GM21576 (cell line): ENCODE data around the gene SEMA3B.
A peak's percentile ranks its signal among the peaks of the same experiment; 100 is the strongest.
"Not testable (repeated sequence)": the region's sequence is repeated elsewhere in the genome, so short reads cannot be mapped to it uniquely, and the experiment has no call there.

ENCODE experiments used
- ATAC-seq: cut with Tn5 transposase; IDR thresholded peaks from one replicate; pipeline ENCODE4 v1.9.1; 2021; ENCODE audit warnings: mild to moderate bottlenecking, moderate library complexity; ENCODE audit not compliant: unreplicated experiment

Gene SEMA3B

DNA sequence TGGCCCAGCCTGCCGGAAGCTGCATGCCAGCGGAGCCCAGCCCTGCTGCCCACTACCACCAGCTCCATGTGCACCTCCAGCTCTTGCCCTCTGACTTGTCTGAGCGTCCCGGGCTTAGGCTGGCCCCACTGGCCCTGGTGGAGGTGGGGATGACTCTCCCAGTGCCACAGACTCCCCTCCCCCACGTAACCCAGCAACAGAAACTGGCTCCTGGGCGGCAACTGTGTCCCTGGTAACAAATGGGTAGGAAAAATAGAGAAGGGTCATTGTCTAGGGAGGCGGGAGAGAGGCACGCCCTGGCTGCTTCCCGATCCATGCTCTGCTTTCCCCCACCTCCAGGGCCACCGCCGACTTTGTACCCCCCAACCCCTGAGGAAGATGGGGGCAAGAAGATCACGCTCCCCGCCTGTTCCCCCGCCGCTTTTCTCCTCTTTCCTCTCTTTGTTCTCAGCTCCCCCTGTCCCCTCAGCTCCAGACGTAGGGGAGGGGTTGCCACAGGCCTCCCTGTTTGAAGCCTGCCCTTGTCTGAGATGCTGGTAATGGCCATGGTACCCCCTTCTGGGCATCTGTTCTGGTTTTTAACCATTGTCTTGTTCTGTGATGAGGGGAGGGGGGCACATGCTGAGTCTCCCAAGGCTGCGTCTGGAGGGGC, 10.8 kb upstream of the SEMA3B start:
- no peak for ATAC-seq

DNA sequence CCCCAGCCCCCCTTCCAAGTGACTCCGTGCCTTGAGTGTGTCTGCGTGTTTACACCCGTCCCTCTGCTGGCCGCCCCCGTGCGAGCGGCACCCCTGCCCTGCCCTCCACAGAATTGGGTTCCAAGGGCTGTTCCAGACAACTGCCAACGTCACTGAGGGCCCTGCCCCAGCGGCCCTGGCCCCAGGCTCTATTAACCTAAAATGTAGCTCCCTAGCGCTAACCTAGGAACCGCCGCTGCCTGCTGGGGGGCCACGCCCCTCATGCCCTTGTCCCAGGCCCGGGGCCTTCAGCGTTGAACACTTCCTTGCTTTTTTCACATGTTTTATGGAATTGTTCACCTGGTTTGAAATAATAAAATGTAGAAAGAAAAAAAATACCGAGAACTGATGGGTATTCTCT, 10.0 kb upstream of the SEMA3B start:
- ATAC-seq: no peak

DNA sequence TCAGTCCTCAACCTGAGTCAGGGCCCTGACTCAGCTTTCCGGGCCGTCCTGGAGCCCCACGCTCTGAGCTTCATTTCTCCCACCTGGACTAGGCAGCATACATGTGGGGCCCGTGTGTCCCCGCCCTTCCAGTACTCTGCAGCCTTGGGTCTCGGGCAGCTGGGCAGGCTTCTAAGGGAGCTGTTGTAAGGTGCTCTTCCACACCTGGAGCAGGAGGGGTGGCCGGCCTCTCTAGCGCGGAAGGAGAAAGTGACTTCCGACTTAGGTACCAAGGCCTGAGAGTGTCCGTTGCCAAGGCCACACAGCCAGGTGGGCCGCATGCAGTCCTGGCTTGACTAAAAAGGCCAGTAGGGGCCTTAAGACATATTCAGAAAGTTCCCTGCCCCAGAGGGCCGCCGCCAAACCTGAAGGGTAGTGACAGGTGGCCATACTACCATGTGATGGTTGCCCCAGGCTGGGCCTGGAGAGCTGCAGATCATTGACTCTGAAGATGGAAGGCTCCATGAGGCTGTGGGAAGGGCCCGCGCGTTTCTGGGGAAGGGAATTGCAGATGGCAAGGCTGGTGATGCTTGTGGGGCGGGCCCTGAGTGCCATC, 9.4 kb upstream of the SEMA3B start:
- ATAC-seq: peak; percentile 24

DNA sequence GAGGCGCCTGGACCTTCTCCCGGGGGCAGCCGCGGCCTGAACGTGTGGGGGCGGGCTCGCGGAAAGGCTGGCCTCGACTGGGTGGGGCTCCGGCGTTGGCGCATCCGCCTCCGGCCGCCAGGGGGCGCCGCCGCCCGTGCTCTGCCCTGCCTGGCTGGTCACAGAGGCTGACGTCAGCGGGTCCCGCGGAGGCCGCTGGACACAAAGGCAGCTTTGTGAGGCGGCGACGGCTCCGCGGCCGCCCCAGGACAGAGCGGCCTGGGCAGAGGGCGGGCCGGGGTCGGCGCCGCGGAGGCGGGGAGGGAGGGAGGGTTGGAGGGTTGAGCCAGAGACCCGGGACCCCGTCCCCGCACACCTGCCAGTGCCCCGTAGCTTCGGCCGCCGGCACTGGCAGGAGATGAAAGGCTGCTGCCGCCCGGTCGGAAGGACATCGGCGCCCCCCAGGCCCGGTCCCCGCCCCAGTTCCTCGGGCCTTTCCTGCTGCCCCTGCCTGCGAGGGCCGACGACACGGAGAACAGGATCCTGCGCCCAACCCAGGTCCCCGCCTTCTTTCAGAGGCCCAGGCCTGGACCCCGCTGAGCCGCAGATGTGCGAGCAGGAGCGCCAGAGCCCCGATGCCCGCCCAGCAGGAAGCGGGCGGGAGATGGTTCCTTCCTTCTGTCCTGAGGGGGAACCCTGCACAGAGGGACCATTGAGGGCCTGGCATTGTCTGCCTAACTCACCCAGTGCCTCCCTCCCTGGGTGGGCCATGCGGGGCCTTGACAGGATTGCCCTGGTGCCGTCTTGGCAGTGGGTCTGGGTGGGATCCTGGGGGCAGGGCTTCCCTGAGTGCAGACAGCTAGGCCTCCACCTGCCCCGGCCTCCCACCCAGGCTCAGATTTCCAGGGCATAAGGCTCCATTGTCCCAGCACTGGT, 8.7 kb upstream of the SEMA3B start:
- ATAC-seq: peak; percentile 87

DNA sequence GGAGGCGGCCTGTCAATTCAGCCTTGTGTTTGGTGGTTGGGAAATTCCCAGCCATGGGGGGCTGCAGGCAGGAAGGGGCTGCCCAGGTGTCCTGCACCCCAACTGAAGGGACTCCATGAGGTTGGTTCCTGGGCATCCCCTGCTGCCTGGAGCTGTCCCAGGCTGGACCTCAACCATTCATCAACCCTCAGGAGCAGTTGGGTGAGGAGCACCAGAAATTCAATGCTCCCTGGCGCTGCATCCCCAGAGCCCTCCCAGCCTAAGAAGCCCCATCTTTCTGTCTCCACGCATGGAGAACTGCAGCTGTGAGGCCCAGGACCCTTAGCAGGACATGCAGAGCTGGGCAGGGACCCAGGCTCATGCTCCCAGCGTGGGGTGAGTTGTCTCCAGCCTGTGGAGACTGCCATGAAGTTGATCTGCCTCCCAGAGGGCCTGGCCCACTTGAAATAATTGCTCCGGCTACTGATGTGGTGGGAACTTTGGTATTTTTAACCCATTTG, 8.0 kb upstream of the SEMA3B start:
- no peak for ATAC-seq

DNA sequence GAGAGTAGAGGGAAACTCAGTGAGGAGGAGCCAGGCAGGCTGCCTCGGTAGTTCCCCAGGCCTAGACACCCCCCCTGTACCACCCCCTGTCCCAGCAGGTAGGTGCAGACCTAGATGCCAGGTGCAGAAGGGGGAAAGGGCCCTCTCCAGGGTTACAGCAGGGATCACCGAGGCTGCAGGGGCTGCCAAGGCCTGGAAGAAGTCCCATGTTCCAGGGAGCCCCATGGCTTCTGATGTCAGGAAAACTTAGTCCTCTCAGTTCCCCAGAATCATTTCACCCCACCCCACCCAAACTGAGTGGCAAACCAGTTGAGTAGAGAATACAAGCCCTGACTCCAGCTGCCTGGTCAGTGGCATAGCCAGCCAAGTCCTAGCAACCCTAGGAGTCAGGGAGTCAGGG, 7.4 kb upstream of the SEMA3B start:
- no peak for ATAC-seq

DNA sequence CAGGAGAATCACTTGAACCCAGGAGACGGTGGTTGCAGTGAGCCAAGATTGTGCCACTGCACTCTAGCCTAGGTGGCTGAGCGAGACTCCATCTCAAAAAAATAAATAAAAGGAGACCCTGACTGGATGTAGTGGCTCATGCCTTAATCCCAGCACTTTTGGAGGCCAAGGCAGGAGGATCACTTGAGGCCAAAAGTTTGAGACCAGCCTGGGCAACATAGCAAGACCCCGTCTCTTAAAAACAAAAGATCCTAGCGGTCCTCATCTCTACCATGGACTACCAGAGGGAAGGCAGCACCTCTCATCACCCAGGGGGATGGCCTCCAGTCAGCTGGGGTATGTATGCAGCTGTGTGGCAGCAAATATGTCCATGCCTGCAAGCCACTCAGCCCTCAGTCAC, 6.7 kb upstream of the SEMA3B start:
- not testable (repeated sequence) for ATAC-seq

DNA sequence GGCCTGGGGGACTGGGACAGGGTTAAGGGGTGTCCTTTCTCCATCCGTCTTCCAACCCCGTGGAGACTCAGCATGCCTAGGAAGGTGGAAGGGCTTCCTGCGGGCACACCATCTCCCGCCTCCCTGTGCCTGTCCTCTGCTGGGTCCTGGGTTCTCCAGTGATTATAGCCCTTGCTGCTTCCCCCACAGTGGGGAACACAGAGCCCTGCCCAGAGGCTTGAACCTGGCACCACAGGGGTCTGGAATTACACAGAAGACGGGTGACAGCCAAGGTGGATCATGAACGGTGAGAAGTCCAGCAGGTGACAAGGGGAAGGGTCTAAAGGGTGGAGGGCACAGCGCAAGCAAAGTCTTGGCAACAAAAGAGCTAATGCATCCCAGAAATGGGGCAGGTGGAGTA, 6.2 kb upstream of the SEMA3B start:
- ATAC-seq: no peak

DNA sequence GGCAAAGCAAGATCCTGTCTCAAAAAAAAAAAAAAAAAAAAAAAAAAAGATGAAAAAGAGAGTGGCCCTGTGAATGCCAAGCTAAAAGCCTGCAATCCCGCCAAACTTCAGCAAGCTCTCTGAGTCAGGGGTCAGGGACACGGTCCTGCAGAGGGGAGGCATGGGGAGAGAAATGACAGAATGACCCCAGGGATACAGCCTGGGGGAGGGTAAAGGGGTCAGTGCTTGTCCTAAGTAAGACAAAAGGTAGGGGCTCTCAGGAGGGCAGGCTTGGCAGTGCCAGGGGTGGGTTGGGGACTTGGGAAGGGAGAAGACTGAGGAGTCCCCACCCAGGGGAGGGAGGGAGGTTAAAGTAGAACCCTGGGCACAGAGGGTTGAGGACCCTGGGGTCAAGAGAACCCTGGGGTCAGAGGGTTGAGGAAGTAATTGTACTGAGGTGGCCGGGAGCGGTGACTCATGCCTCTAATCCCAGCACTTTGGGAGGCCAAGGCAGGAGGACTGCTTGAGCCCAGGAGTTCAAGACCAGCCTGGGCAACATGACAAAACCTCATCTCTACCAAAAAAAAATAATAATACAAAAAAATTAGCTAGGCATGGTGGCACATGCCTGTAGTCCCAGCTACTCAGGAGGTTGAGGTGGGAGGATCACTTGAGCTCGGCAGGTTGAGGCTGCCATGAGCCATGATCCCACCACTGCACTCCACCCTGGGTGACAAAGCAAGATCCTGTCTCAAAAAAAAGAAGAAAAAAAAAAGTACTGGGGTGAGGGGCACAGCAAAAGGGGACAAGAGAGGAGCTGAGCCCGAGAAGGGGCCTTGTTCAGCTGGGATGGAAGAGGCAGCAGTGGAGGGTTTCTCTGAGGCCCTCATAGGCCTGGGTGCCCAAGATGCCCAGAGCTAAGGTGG, 5.2 kb upstream of the SEMA3B start:
- ATAC-seq: no peak

DNA sequence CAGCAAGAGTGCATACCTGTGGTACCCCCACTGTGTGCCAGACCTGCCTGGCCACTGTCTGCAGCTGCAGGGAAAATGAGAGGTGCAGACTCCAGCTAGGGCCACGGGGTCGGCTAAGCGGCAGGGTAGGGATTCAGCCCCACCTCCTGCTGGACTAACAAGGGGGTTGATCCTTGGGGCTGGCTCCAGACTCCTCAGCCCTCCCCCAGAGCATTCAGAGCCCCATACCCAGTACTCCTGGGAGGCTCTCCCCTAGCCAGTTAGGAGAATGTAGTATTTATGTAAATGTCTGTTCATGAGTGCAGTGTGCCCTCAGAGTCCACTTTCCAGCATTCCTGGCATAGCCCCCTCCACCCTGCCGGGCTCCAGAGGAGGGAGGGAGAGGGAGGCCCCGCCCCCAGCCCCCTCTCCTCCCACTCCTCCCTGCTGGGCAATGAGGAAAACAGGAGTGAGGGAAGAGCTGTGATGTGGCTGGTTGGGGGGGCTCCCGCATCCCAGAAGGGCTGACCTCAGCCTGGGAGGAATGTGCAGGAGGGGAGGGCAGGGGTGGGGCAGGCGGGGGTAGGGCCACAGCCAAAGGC, 4.5 kb upstream of the SEMA3B start:
- no peak for ATAC-seq

DNA sequence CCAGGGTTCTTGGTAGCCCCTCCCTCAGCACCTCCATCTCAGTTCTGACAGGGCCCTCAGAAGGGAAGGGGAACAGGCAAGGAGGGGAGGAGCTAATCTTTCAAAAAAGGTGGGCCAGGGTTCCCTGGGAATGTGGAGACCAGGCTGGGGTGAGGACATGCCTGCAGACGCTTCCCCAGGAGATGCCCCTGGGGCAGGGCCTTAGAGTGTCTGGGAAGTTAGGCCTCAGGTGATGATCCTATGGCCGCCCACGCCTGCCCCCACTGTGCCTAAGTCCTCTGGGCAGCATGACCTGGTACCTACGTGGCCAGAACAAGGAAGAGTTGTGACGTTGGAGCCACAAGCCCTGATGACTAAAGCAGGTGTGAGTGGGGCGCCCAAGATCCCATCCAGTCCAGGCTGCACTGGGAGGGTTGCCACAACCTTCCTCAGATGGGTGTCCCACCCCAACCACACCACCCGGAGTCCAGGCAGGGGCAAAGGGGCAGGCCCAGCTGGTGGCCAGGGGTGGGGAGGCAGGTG, 3.9 kb upstream of the SEMA3B start:
- no peak for ATAC-seq

DNA sequence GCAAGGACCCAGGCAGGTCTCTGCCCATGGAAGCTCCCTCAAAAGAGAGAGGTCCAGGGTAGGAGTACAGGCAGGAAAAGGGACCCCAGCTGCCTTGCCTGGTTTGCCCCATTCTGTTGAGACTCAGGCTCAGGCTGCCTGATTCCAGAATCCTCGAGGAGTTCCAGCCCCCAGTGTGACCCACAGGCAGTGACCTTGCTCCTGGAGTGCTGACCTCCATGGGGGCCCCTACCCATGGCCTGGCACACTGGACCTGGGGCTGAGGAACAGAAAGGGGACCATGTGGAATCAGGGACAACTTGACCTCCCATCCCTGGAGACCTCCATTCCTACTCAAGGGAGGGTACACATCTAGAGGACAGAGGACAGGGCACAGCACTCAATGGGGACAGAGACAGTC, 3.4 kb upstream of the SEMA3B start:
- no peak for ATAC-seq

DNA sequence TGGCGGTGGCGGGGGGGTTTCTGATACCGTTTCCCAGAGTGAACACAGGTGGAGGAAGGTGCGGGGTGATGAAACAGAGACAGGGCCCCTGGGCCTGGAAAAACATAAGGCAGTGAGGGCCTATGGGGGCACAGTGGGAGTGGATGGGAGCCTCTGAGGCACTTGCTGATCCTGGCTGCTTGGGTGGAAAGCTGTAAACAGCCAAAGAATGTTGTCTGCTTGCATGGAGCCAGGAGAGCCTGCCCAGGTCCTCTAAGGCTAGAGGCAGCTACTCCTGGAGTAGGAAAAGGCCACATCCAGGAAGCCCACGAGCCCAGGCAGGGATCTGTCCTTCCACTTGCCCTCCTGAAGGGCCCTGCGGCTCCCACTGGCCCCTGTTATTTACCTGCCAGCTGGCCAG, 2.9 kb upstream of the SEMA3B start:
- no peak for ATAC-seq

DNA sequence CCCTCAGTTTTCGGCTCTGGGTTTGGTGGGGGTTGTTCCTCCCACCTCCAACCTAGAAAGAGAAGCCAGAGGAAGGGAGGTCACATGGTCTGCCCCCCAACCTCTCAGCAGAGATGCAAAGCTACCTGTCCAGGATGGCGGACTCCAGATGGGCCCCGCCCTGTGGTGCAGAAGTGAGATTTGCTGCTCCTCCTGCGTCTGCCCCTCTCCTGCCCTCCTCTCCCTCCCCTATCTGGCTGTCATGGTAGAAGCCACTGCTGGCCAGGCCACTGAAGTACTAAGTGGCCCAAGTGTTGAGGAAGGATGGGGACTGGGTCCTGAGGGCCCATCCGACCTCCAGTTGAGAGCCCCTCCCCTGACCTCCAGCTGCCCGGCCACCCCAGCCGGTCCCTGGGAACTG, 2.1 kb upstream of the SEMA3B start:
- no peak for ATAC-seq

DNA sequence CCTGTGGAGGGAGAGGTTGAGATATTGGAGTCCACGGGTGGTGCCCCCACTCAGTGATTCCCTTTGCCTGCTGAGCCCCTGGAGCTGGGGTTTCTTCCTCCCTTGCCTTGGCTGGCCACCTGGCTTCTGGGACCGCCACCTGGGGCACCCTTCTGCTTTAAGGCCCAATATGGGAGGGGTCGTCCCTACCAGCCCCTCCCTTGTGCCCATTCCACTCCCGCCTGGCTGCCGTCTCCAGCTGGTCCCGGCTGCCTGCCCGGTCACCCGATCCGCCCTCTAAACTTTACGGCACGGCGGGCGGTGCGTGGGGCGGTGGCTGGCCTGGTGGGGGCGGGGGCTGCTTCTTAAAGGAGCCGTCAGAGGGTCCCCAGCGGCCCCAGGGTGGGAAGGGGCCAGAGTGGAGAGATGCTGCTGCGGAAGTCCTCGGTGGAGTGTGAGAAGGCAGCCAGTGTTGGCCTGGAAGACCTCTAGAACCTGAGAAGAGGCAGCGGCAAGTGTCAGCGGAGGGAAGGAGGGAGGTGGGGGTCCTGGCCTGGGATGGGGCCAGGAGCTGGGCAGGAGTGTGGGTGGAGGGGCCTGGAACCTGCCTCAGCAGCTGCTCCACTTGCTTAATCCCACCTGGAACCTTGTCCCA, 1.6 kb upstream of the SEMA3B start:
- ATAC-seq: no peak

DNA sequence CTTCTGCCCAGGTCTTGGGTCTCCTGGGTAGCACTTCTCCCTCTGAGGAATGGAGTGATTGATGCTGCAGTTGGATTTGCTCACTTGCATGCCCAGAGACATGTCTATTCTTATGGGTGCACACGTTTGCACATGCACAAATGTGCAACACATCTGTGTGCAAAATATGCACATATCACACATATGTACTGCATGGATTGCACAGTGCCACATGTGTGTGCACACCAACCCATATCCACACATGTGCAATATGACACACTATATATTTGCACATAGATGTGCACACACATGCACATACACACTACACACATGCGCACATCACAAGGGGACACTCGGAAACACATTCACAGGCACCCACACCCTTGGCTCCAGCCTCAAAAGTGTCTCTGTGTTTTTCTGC, 671 bp upstream of the SEMA3B start:
- ATAC-seq: no peak

DNA sequence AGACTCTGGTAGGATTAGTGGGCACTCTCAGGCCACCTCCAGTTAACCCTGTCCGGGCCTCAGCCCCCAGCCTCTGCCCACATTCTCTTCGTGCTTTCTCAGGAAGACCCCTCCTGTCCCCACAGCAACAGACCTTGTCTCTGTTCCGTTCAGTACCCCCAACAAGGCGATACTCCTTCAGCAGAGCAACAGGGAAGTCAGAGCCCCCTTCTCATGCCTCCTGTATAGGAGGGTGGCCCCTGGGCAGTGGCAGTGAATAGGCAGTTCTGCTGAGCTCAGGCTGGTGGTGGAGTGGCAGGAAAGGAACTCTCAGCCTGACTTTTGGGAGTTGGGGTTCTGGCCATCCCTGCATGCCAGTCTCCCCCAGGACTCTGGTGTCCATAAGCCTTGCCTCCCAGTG, 513 bp downstream of the SEMA3B start:
- no peak for ATAC-seq

DNA sequence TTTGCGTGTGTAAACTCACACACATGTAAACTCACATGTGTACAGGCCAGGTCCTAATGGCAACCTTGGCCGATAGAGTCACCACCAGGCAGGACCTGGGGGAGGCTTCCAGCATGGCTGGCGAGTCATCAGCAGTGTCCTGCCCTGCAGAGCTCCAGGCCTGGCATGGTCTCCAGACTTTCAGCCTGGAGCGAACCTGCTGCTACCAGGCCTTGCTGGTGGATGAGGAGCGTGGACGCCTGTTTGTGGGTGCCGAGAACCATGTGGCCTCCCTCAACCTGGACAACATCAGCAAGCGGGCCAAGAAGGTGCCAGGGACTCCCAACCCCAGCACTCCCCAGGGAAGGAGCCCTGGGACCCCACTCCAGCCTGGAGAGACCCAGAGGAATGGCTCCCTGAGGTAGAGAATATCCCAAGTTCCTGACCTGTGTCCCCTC, 1.0 kb downstream of the SEMA3B start:
- no peak for ATAC-seq

DNA sequence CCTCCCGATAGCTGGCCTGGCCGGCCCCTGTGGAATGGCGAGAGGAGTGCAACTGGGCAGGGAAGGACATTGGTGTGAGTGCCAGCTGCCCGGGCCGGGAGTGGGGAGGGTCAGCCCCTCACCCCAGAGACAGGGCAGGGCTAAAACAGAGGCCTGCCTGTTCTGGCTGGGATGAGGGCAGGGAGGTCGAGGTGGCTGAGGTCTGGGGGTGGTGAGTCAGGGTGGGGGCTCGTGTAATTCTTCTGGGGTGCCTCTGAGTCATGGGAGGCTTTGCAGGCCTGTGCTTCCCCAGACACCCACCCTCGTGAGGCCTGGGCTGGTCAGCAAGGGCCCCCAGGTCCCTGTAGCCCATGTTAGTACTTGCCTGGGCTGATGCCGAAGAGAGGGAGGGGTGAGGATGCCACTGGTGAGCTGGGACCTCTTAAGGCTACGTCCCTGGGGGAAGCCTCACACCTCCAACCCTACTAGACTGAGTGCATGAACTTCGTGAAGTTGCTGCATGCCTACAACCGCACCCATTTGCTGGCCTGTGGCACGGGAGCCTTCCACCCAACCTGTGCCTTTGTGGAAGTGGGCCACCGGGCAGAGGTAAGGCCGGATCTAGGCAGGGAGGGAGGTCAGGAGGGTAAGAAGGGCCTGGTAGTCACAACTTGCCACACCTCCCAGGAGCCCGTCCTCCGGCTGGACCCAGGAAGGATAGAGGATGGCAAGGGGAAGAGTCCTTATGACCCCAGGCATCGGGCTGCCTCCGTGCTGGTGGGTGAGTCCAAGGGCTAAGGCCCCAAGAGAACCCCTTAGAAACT, 1.7 kb downstream of the SEMA3B start:
- ATAC-seq: no peak
